GM10847 (cell line): ENCODE results near the gene JADE2.

Experiments
- POLR2A ChIP-seq: IDR thresholded peaks from 2 replicates; pipeline ENCODE4 v1.6.1; 2011; ENCODE audit not compliant: insufficient read length; ENCODE audit errors: extremely low read depth

The JADE2 gene

GRCh38 chr5:134567641-134568336, 42.3 kb downstream of the JADE2 start:
- TF ChIP-seq POLR2A = no peak

GRCh38 chr5:134568337-134568700, 42.8 kb downstream of the JADE2 start:
- no peak for TF ChIP-seq POLR2A

- TF ChIP-seq POLR2A = no peak
Observed at GRCh38 chr5:134568761-134569695, 43.6 kb downstream of the JADE2 start.

GRCh38 chr5:134569758-134570364, 44.4 kb downstream of the JADE2 start:
- TF ChIP-seq POLR2A = no peak

- TF ChIP-seq POLR2A = no peak
Observed at GRCh38 chr5:134570365-134570758, 44.9 kb downstream of the JADE2 start.

- TF ChIP-seq POLR2A = no peak
Observed at GRCh38 chr5:134570886-134571285, 45.4 kb downstream of the JADE2 start.

GRCh38 chr5:134571693-134572405, 46.4 kb downstream of the JADE2 start:
- no peak for TF ChIP-seq POLR2A

- no peak for TF ChIP-seq POLR2A
Observed at GRCh38 chr5:134572811-134573210, 47.3 kb downstream of the JADE2 start.

- TF ChIP-seq POLR2A = no peak
Observed at GRCh38 chr5:134574521-134574920, 49.1 kb downstream of the JADE2 start.

GRCh38 chr5:134575316-134575715, 49.8 kb downstream of the JADE2 start:
- TF ChIP-seq POLR2A = no peak

- TF ChIP-seq POLR2A = no peak
Observed at GRCh38 chr5:134576386-134577021, 51.0 kb downstream of the JADE2 start.

- TF ChIP-seq POLR2A = no peak
Observed at GRCh38 chr5:134577022-134577795, 51.7 kb downstream of the JADE2 start.

- no peak for TF ChIP-seq POLR2A
Observed at GRCh38 chr5:134577796-134578577, 52.5 kb downstream of the JADE2 start.
